Neuron (in vitro differentiated cells): Measurements from ENCODE around the gene CRADD.
A peak's percentile ranks its signal among the peaks of the same experiment; 100 is the strongest.

ENCODE experiments used
- H2AFZ ChIP-seq: one replicate; pipeline ENCODE4 v1.6.1; 2013; ENCODE audit warnings: low read depth, mild to moderate bottlenecking, inconsistent platforms, low read length, moderate library complexity
- H3K27me3 ChIP-seq: one replicate; pipeline ENCODE4 v1.6.1; 2013; ENCODE audit warnings: low read length; ENCODE audit not compliant: insufficient read depth
- H3K36me3 ChIP-seq: one replicate; pipeline ENCODE4 v1.6.1; 2013; ENCODE audit warnings: low read length; ENCODE audit not compliant: insufficient read depth
- H3K4me1 ChIP-seq: one replicate; pipeline ENCODE4 v1.6.1; 2013; ENCODE audit warnings: low read length; ENCODE audit not compliant: insufficient read depth
- H3K4me3 ChIP-seq: 2 replicates; pipeline ENCODE4 v1.5.1; 2013; ENCODE audit warnings: mild to moderate bottlenecking, low read length, moderate library complexity
- H3K9me3 ChIP-seq: one replicate; pipeline ENCODE4 v1.6.1; 2013; ENCODE audit warnings: low read length

The CRADD gene

DNA sequence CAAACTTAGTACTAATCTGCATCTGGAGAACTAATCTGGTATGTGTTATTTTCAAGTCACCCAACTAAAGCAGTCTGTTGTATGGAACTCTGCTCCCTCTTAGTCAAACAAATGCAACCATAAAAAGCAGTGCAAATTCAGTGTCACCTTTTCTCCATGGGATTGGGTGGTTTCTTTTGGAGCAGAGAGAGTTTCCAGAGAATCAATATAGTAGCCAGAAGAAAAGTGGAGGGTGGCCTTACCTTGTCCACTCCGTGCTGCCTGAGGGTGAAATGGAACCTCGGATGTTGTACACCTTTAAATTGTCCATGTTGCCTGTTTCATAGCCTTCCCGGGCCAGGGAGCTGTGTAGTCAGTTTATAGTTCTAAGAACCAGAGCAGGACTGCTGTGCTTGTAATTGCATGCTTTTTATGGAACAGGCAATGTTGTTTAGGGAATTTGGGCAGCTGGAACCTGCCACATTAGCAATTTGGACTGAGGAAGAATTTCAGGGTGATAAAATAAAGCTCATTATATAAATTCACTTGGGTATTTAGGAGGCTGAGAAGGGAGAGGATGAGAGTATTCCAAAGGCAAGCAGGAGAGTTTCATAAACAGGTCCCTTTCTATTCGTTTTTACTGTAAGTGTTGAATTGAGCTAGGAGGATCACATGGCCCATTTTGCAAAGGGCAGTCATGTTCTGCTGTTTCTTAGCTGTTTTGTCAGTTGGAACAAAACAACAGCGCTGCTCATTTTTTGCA, 60.5 kb downstream of the CRADD start:
- H3K27me3 ChIP-seq, result no peaks in the 10 kb centered on the region
- H3K4me1 ChIP-seq, result peaks cover 41% of the 10 kb centered on the region
- H3K9me3 ChIP-seq, result peaks cover 4% of the 10 kb centered on the region
- H2AFZ ChIP-seq, result no peak overlapping the region
- H3K4me3 ChIP-seq, result no peak overlapping the region
- H3K36me3 ChIP-seq, result no peaks in the 10 kb centered on the region

DNA sequence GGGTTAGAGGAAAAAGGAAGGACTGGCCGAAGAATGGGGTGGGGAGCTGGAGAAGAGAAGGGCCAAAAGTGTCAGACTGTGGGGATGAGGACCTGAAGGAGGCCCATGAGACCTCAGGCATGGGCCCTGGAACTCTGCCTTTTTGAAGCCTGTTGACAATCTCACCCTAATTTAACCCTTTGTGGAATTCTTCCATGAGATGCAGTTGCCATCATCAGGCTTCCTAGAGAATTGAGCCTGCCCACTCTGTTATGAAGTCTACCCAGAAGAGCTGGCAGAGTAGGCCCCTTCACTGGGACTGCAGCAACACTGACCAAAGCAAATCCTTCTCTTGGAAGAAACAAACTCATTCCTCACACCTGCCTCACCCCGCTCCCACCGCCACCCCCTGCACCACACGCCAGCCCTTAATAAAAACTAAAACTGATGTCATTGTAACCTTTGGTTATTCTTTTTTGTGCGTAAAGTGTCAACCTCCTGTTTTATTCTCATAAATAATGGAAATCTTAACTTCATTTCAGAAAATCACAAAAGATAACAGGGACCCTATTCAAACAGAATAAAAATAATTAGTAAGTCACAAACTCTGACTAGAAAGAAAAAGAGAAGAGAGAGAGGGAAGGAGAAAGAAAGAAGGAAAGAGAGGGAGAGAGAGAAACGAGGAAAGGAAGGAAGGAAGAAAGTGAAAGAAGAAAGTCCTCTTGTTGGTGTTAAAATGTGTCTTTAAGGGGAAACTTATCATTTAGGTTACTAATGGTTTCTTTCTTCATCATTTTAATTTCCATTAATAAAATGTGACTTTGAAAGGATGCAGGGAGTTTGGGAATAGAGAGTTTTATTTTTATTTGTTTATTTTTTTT, 61.3 kb downstream of the CRADD start:
- H3K4me1 ChIP-seq, result peaks cover 46% of the 10 kb centered on the region
- no peaks in the 10 kb centered on the region for H3K36me3 ChIP-seq
- peaks cover 4% of the 10 kb centered on the region for H3K9me3 ChIP-seq
- no peaks in the 10 kb centered on the region for H3K27me3 ChIP-seq
- H2AFZ ChIP-seq, result no peak overlapping the region
- H3K4me3 ChIP-seq, result no peak overlapping the region

DNA sequence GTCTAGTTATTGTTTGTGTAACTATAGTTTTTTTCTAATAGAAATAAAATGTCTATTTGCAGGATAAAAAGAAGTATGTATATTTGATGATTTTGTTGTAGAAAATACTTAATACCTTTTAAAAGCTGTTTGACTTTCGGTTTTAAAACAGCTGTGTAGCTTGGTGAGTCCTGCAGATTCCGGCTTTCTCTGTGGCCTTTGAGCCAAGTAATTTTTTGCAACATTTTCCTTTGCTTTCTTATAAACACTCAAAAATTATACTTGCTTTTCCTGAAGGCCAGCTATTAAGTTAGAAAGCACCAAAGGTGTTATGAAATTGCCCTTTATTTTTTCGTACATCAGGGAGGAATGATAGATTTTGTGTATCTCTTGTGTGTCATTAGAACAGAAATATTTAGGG, 63.6 kb downstream of the CRADD start:
- Histone ChIP-seq H3K4me3 (peak overlapping the region; percentile 73), H3K4me1 (peaks cover 50% of the 10 kb centered on the region), H2AFZ (peak overlapping the region; percentile 41), H3K9me3 (no peaks in the 10 kb centered on the region), H3K27me3 (no peaks in the 10 kb centered on the region), H3K36me3 (no peaks in the 10 kb centered on the region)

DNA sequence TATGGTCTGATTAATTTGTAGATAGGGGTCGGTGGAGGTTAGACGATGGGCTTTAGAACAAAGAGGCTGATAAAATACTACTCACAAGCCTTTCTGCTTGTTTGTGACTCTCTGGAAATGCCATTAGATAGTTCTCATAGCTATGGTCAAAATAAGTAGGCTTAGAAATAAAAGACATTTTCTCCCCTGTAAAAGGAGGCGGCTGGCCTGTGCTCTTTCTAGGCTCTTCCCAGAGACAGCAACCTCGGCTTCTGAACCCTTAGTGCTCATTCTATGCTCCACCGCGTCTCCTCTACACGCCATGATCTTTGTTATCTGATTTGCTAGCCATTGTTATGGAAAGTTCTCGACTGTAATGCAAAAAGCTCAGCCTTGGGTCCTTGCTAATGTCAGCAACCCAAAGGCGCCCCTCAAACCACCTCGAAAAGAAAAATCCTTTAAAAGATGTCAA, 64.5 kb downstream of the CRADD start:
- H3K4me3 ChIP-seq, result peak overlapping the region; percentile 73

DNA sequence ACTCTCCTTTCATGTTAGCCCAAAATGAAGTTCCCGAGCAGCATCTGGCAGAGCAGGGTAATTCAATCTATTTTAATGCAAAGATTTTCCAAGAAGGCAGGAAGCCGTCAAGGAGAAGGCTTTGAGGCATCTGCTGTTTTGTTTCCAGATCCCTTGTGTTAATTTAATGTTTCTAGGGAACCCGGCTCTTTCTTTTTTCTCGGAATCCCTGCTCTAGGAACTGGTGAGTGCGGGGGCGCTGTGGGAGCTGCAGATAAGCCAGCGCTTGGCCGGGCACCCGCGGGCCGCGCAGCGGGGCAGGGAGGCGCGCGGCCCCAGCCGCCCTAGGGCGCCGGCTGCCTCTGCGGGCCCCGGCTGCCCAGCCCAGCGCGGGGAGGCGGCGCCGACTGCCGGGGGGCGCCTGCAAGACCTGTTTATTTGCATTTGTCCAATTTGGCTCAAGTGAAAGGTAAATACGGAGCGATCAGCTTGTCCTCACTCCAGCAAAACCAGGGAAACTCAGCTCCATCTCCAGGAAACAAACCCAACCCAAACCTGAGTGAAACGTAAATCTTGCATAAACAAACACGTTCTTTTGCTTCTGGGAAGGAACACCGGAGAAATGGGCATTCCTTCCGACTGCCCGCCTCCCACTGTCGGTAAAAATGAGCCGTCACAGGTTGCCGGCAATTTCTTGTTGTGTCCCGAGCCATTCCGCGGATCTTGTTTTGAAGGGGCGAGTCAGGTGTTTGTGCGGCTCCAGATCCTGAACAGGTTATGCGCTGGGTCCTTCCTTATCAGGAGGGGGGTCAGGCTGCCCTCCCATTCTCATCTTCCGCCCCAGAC, 65.1 kb downstream of the CRADD start:
- Histone ChIP-seq H3K4me1 (peaks cover 50% of the 10 kb centered on the region), H3K27me3 (no peaks in the 10 kb centered on the region), H2AFZ (peak overlapping the region; percentile 62), H3K4me3 (peak overlapping the region; percentile 73), H3K9me3 (no peaks in the 10 kb centered on the region), H3K36me3 (no peaks in the 10 kb centered on the region)

More for the DNA sequence above, 64.5 kb downstream of the CRADD start:
- Histone ChIP-seq H3K36me3 (no peaks in the 10 kb centered on the region), H3K4me1 (peaks cover 50% of the 10 kb centered on the region), H3K9me3 (no peaks in the 10 kb centered on the region), H2AFZ (peak overlapping the region; percentile 53), H3K27me3 (no peaks in the 10 kb centered on the region)

DNA sequence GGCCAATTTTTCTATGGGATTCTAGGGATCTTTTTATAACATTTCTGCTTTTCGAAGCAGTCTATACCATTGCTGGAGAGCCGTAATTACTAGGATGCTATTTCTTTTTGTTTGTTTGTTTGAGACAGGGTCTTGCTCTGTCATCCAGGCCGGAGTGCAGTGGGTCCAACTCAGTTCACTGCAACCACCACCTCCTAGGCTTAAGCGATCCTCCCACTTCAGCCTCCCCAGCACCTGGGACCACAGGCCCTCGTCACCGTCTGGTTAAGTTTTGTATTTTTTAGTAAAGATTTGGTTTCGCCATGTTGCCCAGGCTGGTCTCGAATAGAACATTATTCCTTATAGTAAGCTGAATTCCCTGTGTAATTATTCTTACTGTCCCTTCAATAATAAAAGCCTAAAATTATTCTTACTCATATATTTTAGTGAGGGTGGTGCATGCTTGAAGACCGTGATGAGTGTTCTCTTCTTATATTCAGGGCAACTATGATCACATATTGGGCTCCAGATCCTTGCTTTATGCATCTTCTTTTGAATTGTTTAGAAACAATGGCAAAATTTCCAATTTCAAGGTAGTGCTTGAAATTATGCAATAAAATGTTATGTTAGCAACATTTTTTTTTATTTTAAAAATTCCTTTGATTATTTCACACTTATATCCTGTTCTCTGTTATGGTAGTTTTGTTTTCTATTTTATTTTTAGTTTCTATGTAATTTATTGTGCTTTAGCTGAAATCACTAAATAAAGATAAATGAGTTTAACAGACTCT, 66.2 kb downstream of the CRADD start:
- peaks cover 42% of the 10 kb centered on the region for H3K4me1 ChIP-seq
- no peaks in the 10 kb centered on the region for H3K9me3 ChIP-seq
- peak overlapping the region; percentile 73 for H3K4me3 ChIP-seq

DNA sequence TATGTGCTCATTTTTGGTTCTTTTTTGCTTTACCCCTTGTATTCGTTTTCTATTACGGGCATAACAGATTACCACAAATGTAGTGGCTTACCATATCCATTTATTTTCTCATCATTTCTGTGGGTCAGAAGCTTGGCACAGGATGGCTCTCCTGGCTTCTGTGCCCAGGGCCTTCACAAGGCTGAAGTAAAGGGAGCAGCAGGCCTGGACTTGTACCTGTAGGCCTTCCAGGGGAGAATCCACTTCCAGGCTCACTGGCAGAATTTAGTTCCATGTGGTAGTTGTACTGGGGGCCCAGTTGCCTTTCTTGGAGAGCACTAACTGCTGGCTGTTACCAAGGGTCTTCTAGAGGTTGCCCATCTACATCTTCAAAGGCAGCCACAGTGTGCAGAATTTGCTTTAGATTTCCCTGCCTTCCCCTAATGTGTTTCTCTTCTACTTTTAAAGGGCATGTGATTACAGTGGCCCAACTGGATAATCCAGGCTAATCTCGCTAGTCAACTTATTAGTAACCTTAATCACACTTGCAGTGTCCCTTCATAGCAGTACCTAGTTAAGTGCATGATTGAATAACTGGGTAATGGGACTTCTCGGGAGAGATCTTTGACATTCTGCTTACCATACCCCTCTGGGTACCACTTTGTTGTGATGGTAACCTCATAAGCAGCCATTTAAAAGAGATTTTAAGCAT, 67.0 kb downstream of the CRADD start:
- no peak overlapping the region for H3K4me3 ChIP-seq
- H3K27me3 ChIP-seq, result no peaks in the 10 kb centered on the region
- H3K36me3 ChIP-seq, result no peaks in the 10 kb centered on the region
- H2AFZ ChIP-seq, result no peak overlapping the region
- peaks cover 39% of the 10 kb centered on the region for H3K4me1 ChIP-seq
- no peaks in the 10 kb centered on the region for H3K9me3 ChIP-seq

More for the DNA sequence above, 66.2 kb downstream of the CRADD start:
- Histone ChIP-seq H2AFZ (no peak overlapping the region), H3K36me3 (no peaks in the 10 kb centered on the region), H3K27me3 (no peaks in the 10 kb centered on the region)

DNA sequence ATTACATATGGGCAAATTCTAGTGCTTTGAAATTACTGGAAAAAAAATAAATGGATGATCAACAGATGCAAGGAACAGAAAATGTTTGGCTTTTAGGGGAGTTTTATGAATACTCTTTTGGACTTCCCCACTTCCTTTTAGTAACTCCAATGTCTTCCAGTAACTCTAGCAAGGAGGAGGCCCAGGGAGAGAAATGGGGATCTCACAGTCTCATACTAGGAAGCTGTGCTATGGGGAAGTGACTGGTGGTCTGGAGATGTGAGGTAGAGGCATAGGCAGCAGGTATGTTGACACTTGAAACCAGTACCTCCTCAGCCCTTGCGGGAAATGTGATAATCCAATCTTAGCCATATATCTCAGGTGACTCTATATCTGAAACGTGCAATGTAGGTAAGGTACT, 68.1 kb downstream of the CRADD start:
- H3K9me3 ChIP-seq, result no peaks in the 10 kb centered on the region
- no peaks in the 10 kb centered on the region for H3K36me3 ChIP-seq
- no peak overlapping the region for H2AFZ ChIP-seq

DNA sequence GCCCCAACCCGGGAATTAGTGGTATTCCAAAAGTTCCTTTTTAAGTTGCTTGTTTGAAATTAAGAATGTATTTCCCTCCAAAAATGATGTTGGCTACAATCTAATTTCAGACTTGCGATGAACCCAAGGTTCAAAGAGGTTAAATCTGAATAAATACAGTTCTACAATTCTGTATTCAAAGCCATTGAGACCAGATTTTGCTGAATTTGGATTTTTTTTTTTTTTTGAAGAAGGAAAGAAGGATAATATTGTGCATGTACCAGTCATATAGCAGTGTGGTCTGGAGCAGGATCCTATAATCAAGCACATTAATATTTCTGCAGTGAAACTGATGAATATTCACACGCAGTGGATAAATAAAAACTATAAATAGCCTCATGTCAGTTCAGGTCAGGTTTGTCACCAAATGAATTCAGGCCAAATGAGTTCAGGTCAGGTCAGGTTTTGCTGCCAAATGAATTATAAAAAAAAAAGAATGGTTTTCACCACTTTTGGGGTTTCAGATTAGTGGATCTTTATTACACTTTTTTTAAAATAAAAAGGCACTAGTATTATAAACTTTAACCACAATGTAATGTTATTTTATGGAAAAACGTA, 69.5 kb downstream of the CRADD start:
- Histone ChIP-seq H2AFZ (no peak overlapping the region), H3K36me3 (no peaks in the 10 kb centered on the region), H3K9me3 (no peaks in the 10 kb centered on the region), H3K4me3 (no peak overlapping the region), H3K4me1 (peaks cover 17% of the 10 kb centered on the region), H3K27me3 (no peaks in the 10 kb centered on the region)

More for the DNA sequence above, 68.1 kb downstream of the CRADD start:
- Histone ChIP-seq H3K4me1 (peaks cover 30% of the 10 kb centered on the region), H3K4me3 (no peak overlapping the region), H3K27me3 (no peaks in the 10 kb centered on the region)

DNA sequence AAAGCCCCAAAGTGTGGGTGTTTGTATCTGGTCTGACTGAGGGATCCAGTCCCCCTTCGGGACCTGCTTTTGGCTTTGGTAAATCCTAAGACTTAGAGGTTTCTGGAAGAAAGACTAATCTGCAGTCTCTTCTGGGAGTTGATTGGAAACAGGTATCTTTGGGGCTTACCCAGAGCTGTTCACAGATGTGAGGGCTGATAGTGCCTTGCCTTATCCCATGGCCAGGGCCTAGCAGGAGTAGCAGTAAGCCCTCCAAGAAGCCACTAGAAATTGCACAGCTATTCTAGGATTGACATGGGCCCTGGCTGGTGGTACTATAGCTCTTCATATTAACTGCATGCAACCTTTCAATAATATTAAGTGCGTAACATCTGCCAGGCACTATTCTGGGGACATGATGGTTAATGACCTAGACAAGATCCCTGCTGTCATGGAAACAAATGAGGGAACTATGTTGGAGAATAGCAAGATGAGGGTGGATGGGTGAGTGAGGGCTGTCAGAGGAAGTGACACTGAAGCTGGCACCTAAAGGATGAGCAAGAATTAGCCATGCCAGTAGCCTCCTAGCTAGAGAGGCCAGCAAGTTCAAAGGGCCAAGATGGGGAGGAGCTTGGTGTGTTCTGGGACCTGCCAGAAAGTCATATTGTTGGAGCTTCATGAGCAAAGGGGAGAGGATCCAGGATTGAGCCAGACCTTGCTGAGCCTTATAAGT, 71.7 kb downstream of the CRADD start:
- Histone ChIP-seq H3K9me3 (peaks cover 8% of the 10 kb centered on the region), H3K4me1 (peaks cover 6% of the 10 kb centered on the region), H2AFZ (no peak overlapping the region), H3K4me3 (no peak overlapping the region), H3K27me3 (no peaks in the 10 kb centered on the region), H3K36me3 (no peaks in the 10 kb centered on the region)

DNA sequence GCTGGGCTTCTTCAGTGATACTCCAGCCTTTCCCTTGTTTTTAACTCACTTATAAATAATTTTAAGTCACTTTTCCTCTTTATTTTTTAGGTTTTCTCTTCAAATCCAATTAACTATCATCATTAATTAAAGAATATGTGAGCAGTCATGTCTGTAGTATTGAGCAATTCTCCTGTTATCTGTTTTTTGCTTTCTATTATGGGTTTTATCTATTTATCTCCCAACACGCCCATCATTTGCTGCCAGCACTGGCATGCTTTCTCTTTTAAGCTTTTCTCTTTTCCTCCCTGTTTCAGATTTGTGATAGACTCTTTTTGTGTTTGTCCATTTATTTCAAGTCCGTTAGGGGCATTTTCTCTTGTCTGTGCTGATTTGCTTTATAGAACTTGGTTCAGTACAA, 72.3 kb downstream of the CRADD start:
- peaks cover 10% of the 10 kb centered on the region for H3K9me3 ChIP-seq
- H3K4me1 ChIP-seq, result peaks cover 4% of the 10 kb centered on the region
- H2AFZ ChIP-seq, result no peak overlapping the region
- no peak overlapping the region for H3K4me3 ChIP-seq
- no peaks in the 10 kb centered on the region for H3K36me3 ChIP-seq
- no peaks in the 10 kb centered on the region for H3K27me3 ChIP-seq
